BJ (cell line): ENCODE results near the gene LRRC61. TPM values are rescaled to one million over a fixed set of nuclear protein-coding genes. Genes with fewer than 3 reads are reported as not detected.

ENCODE experiments used
- CTCF ChIA-PET: fragments of 350-600 bp; formaldehyde crosslinking; extraction: SDS; loops from one replicate; lab custom pipeline; 2021; ENCODE audit warnings: antibody characterized with exemption, inconsistent platforms; lab: Yijun Ruan, JAX
- POLR2A ChIA-PET: fragments of 300-600 bp; sonication (Branson Sonifier 250); formaldehyde crosslinking; extraction: SDS; loops from one replicate; lab custom pipeline; 2021; ENCODE audit warnings: antibody characterized with exemption; lab: Charles Lee
- DNase-seq: peaks from one replicate; pipeline ENCODE4 v3.0.0-alpha.2; 2011; ENCODE audit warnings: low read depth
- H3K27me3 ChIP-seq: 2 replicates; pipeline ENCODE4 v1.6.0; 2011; ENCODE audit warnings: low read length; ENCODE audit not compliant: control insufficient read depth, insufficient read depth
- H3K36me3 ChIP-seq: 2 replicates; pipeline ENCODE4 v1.5.1; 2011; ENCODE audit warnings: low read length; ENCODE audit not compliant: control insufficient read depth, insufficient read depth
- H3K4me3 ChIP-seq: 2 replicates; pipeline ENCODE4 v1.5.1; 2011; ENCODE audit warnings: low read depth, mild to moderate bottlenecking, control low read depth, low read length
- polyA plus RNA-seq: library from polyadenylated mRNA; depleted of rRNA; stranded (reverse); fragments of >200 nt; gene quantifications from 2 replicates; pipeline ENCODE4 v1.2.3, GENCODE V29; 2011
- TF ChIP-seq, protein P1 (sequence below): IDR thresholded peaks from 2 replicates; pipeline ENCODE4 v1.5.1; 2011; ENCODE audit warnings: low read depth, mild to moderate bottlenecking, control low read depth, inconsistent platforms, low read length, moderate library complexity; ENCODE audit not compliant: insufficient read depth

Gene LRRC61
- polyA plus RNA-seq, 1 experiment = 0.85 TPM

DNA sequence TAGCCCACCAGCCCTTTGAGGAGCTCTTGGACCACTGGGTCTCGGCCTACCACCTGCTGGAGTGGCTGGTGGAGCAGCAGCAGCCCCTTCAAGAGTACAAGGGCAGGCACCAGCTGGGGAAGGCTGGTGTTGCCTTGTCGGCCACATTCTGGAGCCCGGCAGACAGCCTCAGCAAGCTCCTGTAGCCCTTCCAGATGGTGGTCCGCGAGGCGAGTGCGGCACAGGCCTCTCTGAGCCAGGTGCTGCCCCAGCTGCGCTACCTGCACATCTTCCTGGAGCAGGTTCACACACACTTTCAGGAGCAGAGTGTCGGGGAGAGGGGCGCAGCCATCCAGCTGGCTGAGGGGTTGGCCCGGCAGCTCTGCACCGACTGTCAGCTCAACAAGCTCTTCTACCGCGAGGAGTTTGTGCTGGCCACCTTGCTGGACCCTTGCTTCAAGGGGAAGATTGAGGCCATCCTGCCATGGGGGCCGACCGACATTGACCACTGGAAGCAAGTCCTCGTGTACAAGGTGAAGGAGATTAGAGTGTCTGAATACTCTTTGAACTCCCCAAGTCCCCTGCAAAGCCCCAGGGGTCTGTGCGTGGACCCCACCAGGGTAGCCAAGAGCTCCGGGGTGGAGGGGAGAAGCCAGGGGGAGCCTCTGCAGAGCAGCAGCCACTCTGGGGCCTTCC is 7.2 kb downstream of the LRRC61 start:
- ChIA-PET CTCF (interaction anchor here (1.2 kb wide), 1 partner anchor 119 kb away, joined by 3 read pairs; no protein-coding TSS in a partner anchor), POLR2A (no interaction called here)
- TF ChIP-seq, protein P1, sequence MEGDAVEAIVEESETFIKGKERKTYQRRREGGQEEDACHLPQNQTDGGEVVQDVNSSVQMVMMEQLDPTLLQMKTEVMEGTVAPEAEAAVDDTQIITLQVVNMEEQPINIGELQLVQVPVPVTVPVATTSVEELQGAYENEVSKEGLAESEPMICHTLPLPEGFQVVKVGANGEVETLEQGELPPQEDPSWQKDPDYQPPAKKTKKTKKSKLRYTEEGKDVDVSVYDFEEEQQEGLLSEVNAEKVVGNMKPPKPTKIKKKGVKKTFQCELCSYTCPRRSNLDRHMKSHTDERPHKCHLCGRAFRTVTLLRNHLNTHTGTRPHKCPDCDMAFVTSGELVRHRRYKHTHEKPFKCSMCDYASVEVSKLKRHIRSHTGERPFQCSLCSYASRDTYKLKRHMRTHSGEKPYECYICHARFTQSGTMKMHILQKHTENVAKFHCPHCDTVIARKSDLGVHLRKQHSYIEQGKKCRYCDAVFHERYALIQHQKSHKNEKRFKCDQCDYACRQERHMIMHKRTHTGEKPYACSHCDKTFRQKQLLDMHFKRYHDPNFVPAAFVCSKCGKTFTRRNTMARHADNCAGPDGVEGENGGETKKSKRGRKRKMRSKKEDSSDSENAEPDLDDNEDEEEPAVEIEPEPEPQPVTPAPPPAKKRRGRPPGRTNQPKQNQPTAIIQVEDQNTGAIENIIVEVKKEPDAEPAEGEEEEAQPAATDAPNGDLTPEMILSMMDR = no peak
- H3K4me3 ChIP-seq = no peak overlapping the region
- no peak for DNase-seq
- H3K27me3 ChIP-seq = no peaks in the 10 kb centered on the region
- H3K36me3 ChIP-seq = no peaks in the 10 kb centered on the region

DNA sequence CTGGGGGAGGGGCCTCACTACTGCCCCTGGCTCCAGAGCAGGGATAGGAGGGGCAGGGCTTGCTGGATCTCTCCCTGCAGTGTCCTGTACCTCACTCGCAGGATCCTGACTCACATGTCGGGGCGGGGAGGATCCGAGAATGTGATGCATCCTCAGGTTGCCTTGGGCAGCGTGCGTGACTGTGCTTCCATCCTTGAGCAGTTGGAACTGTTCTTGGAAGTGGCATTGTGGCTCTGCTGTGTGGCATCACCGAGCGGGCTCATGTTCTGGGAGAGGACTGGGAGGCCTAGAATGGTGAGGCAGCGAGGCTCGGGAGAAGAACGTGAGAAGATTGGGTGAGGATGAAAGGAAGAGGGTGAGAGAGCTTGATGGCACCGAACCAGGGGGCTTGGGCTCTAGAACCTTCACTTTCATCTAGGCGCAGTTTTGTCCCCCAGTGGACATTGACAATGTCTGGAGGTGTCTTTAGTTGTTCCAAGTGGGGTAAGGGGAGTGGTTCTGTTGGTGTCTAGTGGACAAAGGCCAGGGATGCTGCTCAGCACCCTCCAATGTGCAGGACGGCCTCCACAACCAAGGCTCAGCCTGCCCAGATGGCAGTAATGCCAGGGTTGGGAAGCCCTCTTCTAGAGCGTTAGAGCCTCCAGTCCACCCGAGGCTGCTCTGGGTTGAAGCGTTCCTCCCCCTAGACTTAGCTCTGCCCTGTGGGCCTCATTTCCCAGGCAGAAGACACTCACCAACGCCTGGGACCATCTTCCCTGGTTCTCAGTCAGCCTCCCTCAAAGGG is 9.9 kb downstream of the LRRC61 start:
- H3K27me3 ChIP-seq = no peaks in the 10 kb centered on the region
- no peaks in the 10 kb centered on the region for H3K36me3 ChIP-seq
- ChIA-PET POLR2A (no interaction called here), CTCF (no interaction called here)
- H3K4me3 ChIP-seq = no peak overlapping the region
- no peak for DNase-seq
- TF ChIP-seq, protein P1 = no peak

- Histone ChIP-seq H3K27me3 (no peaks in the 10 kb centered on the region), H3K36me3 (no peaks in the 10 kb centered on the region), H3K4me3 (no peak overlapping the region)
- no peak for DNase-seq
- POLR2A ChIA-PET = no interaction called here
- CTCF ChIA-PET = no interaction called here
- TF ChIP-seq, protein P1 = no peak
These were observed 10.5 kb downstream of the LRRC61 start for GRCh38 chr7:150333659-150334058.

- ChIA-PET CTCF (no interaction called here), POLR2A (no interaction called here)
- Histone ChIP-seq H3K4me3 (no peak overlapping the region), H3K36me3 (no peaks in the 10 kb centered on the region), H3K27me3 (no peaks in the 10 kb centered on the region)
- TF ChIP-seq, protein P1 = no peak
- no peak for DNase-seq
These were observed 11.0 kb downstream of the LRRC61 start for GRCh38 chr7:150334108-150334507.

DNA sequence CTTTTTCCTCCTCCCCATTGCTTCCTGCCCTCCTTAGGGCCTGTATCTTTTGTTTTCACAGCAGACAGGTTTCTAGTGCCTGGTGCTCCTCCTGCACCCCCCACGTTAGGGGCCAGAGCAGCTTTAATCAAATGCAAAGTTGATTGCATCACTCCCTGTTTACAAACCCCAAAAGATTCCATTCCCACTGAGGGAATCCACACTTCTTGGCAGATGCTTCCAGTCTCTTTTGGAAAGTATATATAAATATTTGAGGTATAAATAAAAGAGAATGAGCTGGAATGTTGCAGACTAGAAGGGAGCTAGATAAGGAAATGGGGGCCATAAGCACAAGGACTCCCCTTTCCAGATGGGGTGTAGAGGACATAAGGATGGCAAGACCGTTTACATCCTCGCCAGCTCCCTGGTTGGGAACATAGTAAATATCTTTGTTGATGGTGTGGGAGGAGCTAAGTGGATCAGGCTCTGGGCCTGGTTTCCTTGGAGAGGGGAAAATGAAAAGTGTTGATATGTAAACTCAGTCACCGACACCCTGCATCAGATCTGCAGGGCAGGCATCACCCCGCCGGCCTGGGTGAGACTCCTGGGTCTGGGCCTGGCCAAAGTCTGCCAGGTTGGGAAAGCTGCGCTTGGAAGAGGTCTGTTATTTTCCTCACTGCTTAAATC is 12.1 kb downstream of the LRRC61 start:
- ChIA-PET CTCF (interaction anchor here (0.6 to 0.9 kb wide), 3 partner anchors 10 to 43 kb away, joined by 3 read pairs; partner anchors contain the start of gene ZNF775), POLR2A (no interaction called here)
- no peaks in the 10 kb centered on the region for H3K36me3 ChIP-seq
- no peak overlapping the region for H3K4me3 ChIP-seq
- TF ChIP-seq, protein P1 = no peak
- peaks cover 2% of the 10 kb centered on the region; the same call in 1 of the 2 replicates for H3K27me3 ChIP-seq
- peak; percentile 65 for DNase-seq
